HG03571 (cell line): ENCODE results near the gene OASL.

ENCODE experiments used
- ATAC-seq: cut with Tn5 transposase; IDR thresholded peaks from one replicate; pipeline ENCODE4 v1.9.1; 2021; ENCODE audit not compliant: unreplicated experiment

Gene OASL

GRCh38 chr12:120992989-120993388 is 46.1 kb downstream of the OASL start:
- ATAC-seq, result no peak

- ATAC-seq, result no peak
These were observed 47.1 kb downstream of the OASL start for GRCh38 chr12:120991965-120992364.

- no peak for ATAC-seq
These were observed 48.5 kb downstream of the OASL start for GRCh38 chr12:120990487-120991055.

- no peak for ATAC-seq
These were observed 49.4 kb downstream of the OASL start for GRCh38 chr12:120989687-120990086.

- ATAC-seq, result no peak
These were observed 50.4 kb downstream of the OASL start for GRCh38 chr12:120988658-120989057.

- no peak for ATAC-seq
These were observed 50.8 kb downstream of the OASL start for GRCh38 chr12:120988234-120988633.

GRCh38 chr12:120984351-120984898 is 54.6 kb downstream of the OASL start:
- ATAC-seq, result no peak

- no peak for ATAC-seq
These were observed 55.3 kb downstream of the OASL start for GRCh38 chr12:120983759-120984158.

- ATAC-seq, result no peak
These were observed 56.4 kb downstream of the OASL start for GRCh38 chr12:120982659-120983058.

- ATAC-seq, result no peak
These were observed 57.6 kb downstream of the OASL start for GRCh38 chr12:120981407-120981941.

- ATAC-seq, result no peak
These were observed 58.2 kb downstream of the OASL start for GRCh38 chr12:120980800-120981368.

GRCh38 chr12:120979862-120980696 is 59.0 kb downstream of the OASL start:
- no peak for ATAC-seq

- ATAC-seq, result no peak
These were observed 59.7 kb downstream of the OASL start for GRCh38 chr12:120979220-120979861.

- ATAC-seq, result no peak
These were observed 60.5 kb downstream of the OASL start, which contains the start of gene HNF1A for GRCh38 chr12:120978296-120979219. TSS of gene HNF1A (plus strand) at chr12:120978543. CDS start at chr12:120978769, 226 bp downstream.

GRCh38 chr12:120977531-120978295 is 61.3 kb downstream of the OASL start:
- no peak for ATAC-seq

- no peak for ATAC-seq
These were observed 66.0 kb downstream of the OASL start for GRCh38 chr12:120972870-120973543.

GRCh38 chr12:120971299-120972180 is 67.5 kb downstream of the OASL start:
- ATAC-seq, result no peak

GRCh38 chr12:120970310-120970709 is 68.7 kb downstream of the OASL start:
- no peak for ATAC-seq
